IMR-90 (cell line): ENCODE results near the gene PEX14. TPM values are rescaled to one million over a fixed set of nuclear protein-coding genes. Genes with fewer than 3 reads are reported as not detected.

Experiments used
- ATAC-seq: fragments of 200-7000 bp; cut with Tn5 transposase; 2 replicates; pipeline ENCODE4 v1.9.1; 2020; ENCODE audit warnings: low read depth, mild to moderate bottlenecking, moderate library complexity
- BruUV-seq: library from RNA; stranded (reverse); fragments of 400-500 nt; replicated peaks from 2 replicates; lab custom pipeline; 2021; lab: Mats Ljungman, UMichigan
- CTCF ChIA-PET: fragments of 300-600 bp; formaldehyde crosslinking; extraction: SDS; loops from one replicate; lab custom pipeline; 2021; ENCODE audit warnings: antibody characterized with exemption; lab: Yijun Ruan, JAX
- POLR2A ChIA-PET: fragments of 300-600 bp; sonication (Branson Sonifier 250); formaldehyde crosslinking; loops from one replicate; lab custom pipeline; 2022; ENCODE audit warnings: antibody characterized with exemption; ENCODE audit not compliant: unreplicated experiment; lab: Charles Lee
- DNase-seq: peaks from one replicate; pipeline ENCODE4 v3.0.0; 2013
- H2AFZ ChIP-seq: replicated peaks from 2 replicates; pipeline ENCODE3; 2013; ENCODE audit warnings: low read length, mild to moderate bottlenecking; ENCODE audit not compliant: poor library complexity
- H2AK5ac ChIP-seq: 2 replicates; pipeline ENCODE4 v1.6.1; 2013; ENCODE audit warnings: low read depth, low read length, inconsistent platforms
- H2AK9ac ChIP-seq: replicated peaks from 2 replicates; pipeline ENCODE3; 2013; ENCODE audit warnings: mild to moderate bottlenecking, low read depth, low read length, moderate library complexity; ENCODE audit not compliant: poor library complexity
- H2BK120ac ChIP-seq: 2 replicates; pipeline ENCODE4 v1.6.1; 2013; ENCODE audit warnings: low read depth, low read length, inconsistent platforms
- H2BK15ac ChIP-seq: 3 replicates; pipeline ENCODE4 v1.6.1; 2013; ENCODE audit warnings: low read depth, low read length, inconsistent platforms
- H2BK20ac ChIP-seq: 2 replicates; pipeline ENCODE4 v1.6.1; 2013; ENCODE audit warnings: low read depth, mild to moderate bottlenecking, inconsistent platforms, low read length, moderate library complexity
- H2BK5ac ChIP-seq: 2 replicates; pipeline ENCODE4 v1.6.1; 2013; ENCODE audit warnings: mild to moderate bottlenecking, low read depth, low read length, inconsistent platforms; ENCODE audit not compliant: poor library complexity, severe bottlenecking
- H3K14ac ChIP-seq: replicated peaks from 2 replicates; pipeline ENCODE4 v1.6.1; 2013; ENCODE audit warnings: low read depth, low read length, inconsistent platforms
- H3K18ac ChIP-seq: 2 replicates; pipeline ENCODE4 v1.6.1; 2013; ENCODE audit warnings: low read depth, low read length, control low read depth
- H3K23ac ChIP-seq: 2 replicates; pipeline ENCODE4 v1.6.1; 2013; ENCODE audit warnings: low read depth, low read length, inconsistent platforms
- H3K27ac ChIP-seq: 2 replicates; pipeline ENCODE4 v1.5.1; 2013; ENCODE audit warnings: mild to moderate bottlenecking, control low read depth, low read length; ENCODE audit not compliant: insufficient read depth
- H3K27me3 ChIP-seq: 2 replicates; pipeline ENCODE4 v1.6.1; 2013; ENCODE audit warnings: low read length; ENCODE audit not compliant: control insufficient read depth, insufficient read depth
- H3K36me3 ChIP-seq: 2 replicates; pipeline ENCODE4 v1.6.1; 2013; ENCODE audit warnings: low read length, mixed read lengths; ENCODE audit not compliant: control insufficient read depth, insufficient read depth
- H3K4ac ChIP-seq: 2 replicates; pipeline ENCODE4 v1.6.1; 2013; ENCODE audit warnings: low read depth, low read length, inconsistent platforms
- H3K4me1 ChIP-seq: 2 replicates; pipeline ENCODE4 v1.6.1; 2013; ENCODE audit warnings: low read length, mixed read lengths; ENCODE audit not compliant: control insufficient read depth, insufficient read depth
- H3K4me2 ChIP-seq: 2 replicates; pipeline ENCODE4 v1.6.1; 2013; ENCODE audit warnings: low read depth, mild to moderate bottlenecking, control low read depth, low read length, moderate library complexity
- H3K4me3 ChIP-seq: 2 replicates; pipeline ENCODE4 v1.5.1; 2013; ENCODE audit warnings: low read depth, mild to moderate bottlenecking, control low read depth, low read length, moderate library complexity; ENCODE audit not compliant: insufficient read depth
- H3K56ac ChIP-seq: 2 replicates; pipeline ENCODE4 v1.6.1; 2013; ENCODE audit warnings: low read length, inconsistent platforms; ENCODE audit not compliant: insufficient read depth; ENCODE audit errors: extremely low read depth
- H3K79me1 ChIP-seq, 2 experiments: 2 replicates each; pipeline ENCODE4 v1.6.1; 2013; ENCODE audit warnings: low read length in 2 of 2, inconsistent platforms in 1 of 2, low read depth in 1 of 2
- H3K9ac ChIP-seq: 2 replicates; pipeline ENCODE4 v1.6.1; 2013; ENCODE audit warnings: low read depth, low read length, control low read depth
- H3K9me1 ChIP-seq: 2 replicates; pipeline ENCODE4 v1.6.1; 2013; ENCODE audit warnings: low read length, inconsistent platforms; ENCODE audit not compliant: insufficient read depth
- H3K9me3 ChIP-seq: 2 replicates; pipeline ENCODE4 v1.6.1; 2013; ENCODE audit warnings: low read length; ENCODE audit not compliant: control insufficient read depth, insufficient read depth
- H4K20me1 ChIP-seq: 2 replicates; pipeline ENCODE4 v1.6.1; 2013; ENCODE audit warnings: low read length, inconsistent platforms; ENCODE audit not compliant: insufficient read depth
- H4K5ac ChIP-seq: 2 replicates; pipeline ENCODE4 v1.6.1; 2013; ENCODE audit warnings: mild to moderate bottlenecking, low read depth, low read length, control low read depth
- H4K8ac ChIP-seq, 2 experiments: 2 replicates each; pipeline ENCODE4 v1.6.1; 2013; ENCODE audit warnings: low read depth in 2 of 2, low read length in 2 of 2, control low read depth in 1 of 2, inconsistent platforms in 1 of 2
- H4K91ac ChIP-seq: 2 replicates; pipeline ENCODE4 v1.6.1; 2013; ENCODE audit warnings: low read depth, low read length, inconsistent platforms; ENCODE audit not compliant: insufficient read depth
- BHLHE40 ChIP-seq: fragments of 150-350 bp; IDR thresholded peaks from 2 replicates; pipeline ENCODE4 v1.6.1; 2016; ENCODE audit warnings: mild to moderate bottlenecking, low read depth, low read length
- CEBPB ChIP-seq: IDR thresholded peaks from 2 replicates; pipeline ENCODE4 v1.6.1; 2012; ENCODE audit warnings: low read depth, low read length, improper control_type of control experiment
- CHD1 ChIP-seq: IDR thresholded peaks from 2 replicates; pipeline ENCODE4 v1.6.1; 2012; ENCODE audit warnings: low read depth, low read length, improper control_type of control experiment
- FOS ChIP-seq: fragments of 150-350 bp; IDR thresholded peaks from 2 replicates; pipeline ENCODE4 v1.6.1; 2016; ENCODE audit warnings: low read depth, low read length
- MAFK ChIP-seq: IDR thresholded peaks from 2 replicates; pipeline ENCODE4 v1.6.1; 2012; ENCODE audit warnings: low read depth, low read length, improper control_type of control experiment
- MAZ ChIP-seq: IDR thresholded peaks from 2 replicates; pipeline ENCODE4 v1.6.1; 2012; ENCODE audit warnings: low read depth, mild to moderate bottlenecking, low read length, improper control_type of control experiment, moderate library complexity, borderline replicate concordance
- MXI1 ChIP-seq: IDR thresholded peaks from 2 replicates; pipeline ENCODE4 v1.6.1; 2012; ENCODE audit warnings: low read depth, mild to moderate bottlenecking, low read length, moderate library complexity, borderline replicate concordance
- NFE2L2 ChIP-seq: fragments of 150-350 bp; IDR thresholded peaks from 2 replicates; pipeline ENCODE4 v1.6.1; 2016; ENCODE audit warnings: low read depth, mild to moderate bottlenecking, low read length
- POLR2A ChIP-seq: IDR thresholded peaks from 2 replicates; pipeline ENCODE4 v1.6.1; 2012; ENCODE audit warnings: mild to moderate bottlenecking, low read depth, low read length
- RAD21 ChIP-seq: IDR thresholded peaks from 2 replicates; pipeline ENCODE4 v1.6.1; 2012; ENCODE audit warnings: low read length, improper control_type of control experiment
- RCOR1 ChIP-seq: IDR thresholded peaks from 2 replicates; pipeline ENCODE4 v1.6.1; 2012; ENCODE audit warnings: mild to moderate bottlenecking, low read length, improper control_type of control experiment; ENCODE audit not compliant: insufficient replicate concordance
- RFX5 ChIP-seq: IDR thresholded peaks from 2 replicates; pipeline ENCODE4 v1.8.0; 2012; ENCODE audit warnings: low read depth, mild to moderate bottlenecking, low read length, moderate library complexity
- WGBS, 2 experiments: methylation state at CpG; one replicate each; pipeline versions ENCODE4 v1.1.5 to v1.1.7; 2013; ENCODE audit warnings: missing lambda C conversion rate in 2 of 2; ENCODE audit not compliant: insufficient read length in 1 of 2; ENCODE audit errors: extremely low coverage in 2 of 2; 5-methylcytosine and 5-hydroxymethylcytosine counted together
- dilution Hi-C: fragments of 300-500 bp; cut with HindIII; formaldehyde crosslinking; loops from one replicate; pipeline ENCODE4 v1.14.3; 2018; ENCODE audit warnings: low sequenced_read_pairs; ENCODE audit not compliant: unreplicated experiment
- in situ Hi-C: fragments of 300-500 bp; cut with MboI; formaldehyde crosslinking; loops from 3 replicates; pipeline ENCODE4 v1.14.3; 2019; ENCODE audit warnings: low sequenced_read_pairs, inconsistent platforms, mixed read lengths
- intact Hi-C: fragments of 100-400 bp; cut with micrococcal nuclease; formaldehyde crosslinking; loops from 2 replicates; pipeline ENCODE4 v1.10.0; 2022
- polyA plus RNA-seq, 3 experiments: library from polyadenylated mRNA; depleted of rRNA; stranded (reverse); fragments of >200 nt; gene quantifications; 2 replicates each; pipeline ENCODE4 v1.2.3, GENCODE V29; 2012; ENCODE audit warnings: low replicate concordance in 1 of 3
- total RNA-seq: library from RNA; depleted of rRNA; stranded (reverse); fragments of >200 nt; gene quantifications from 2 replicates; pipeline ENCODE4 v1.2.3, GENCODE V29; 2012
- TF ChIP-seq, protein P1 (sequence below): fragments of 150-350 bp; IDR thresholded peaks from 2 replicates; pipeline ENCODE4 v1.6.1; 2017; ENCODE audit warnings: mild to moderate bottlenecking, antibody characterized with exemption, low read length, low read depth
- TF ChIP-seq, protein P2 (sequence below): fragments of 150-350 bp; IDR thresholded peaks from 2 replicates; pipeline ENCODE4 v1.6.1; 2016; ENCODE audit warnings: low read depth, mild to moderate bottlenecking, low read length, moderate library complexity, borderline replicate concordance
- TF ChIP-seq, protein P3 (sequence below): conservative IDR thresholded peaks from 2 replicates; pipeline ENCODE4 v1.5.1; 2012; ENCODE audit warnings: mild to moderate bottlenecking, low read depth, low read length, improper control_type of control experiment

The PEX14 gene
- total and polyA plus RNA-seq, 2 of the 4 experiments (the other 2 are of a cell fraction), result 9.5 to 22.5 TPM

DNA sequence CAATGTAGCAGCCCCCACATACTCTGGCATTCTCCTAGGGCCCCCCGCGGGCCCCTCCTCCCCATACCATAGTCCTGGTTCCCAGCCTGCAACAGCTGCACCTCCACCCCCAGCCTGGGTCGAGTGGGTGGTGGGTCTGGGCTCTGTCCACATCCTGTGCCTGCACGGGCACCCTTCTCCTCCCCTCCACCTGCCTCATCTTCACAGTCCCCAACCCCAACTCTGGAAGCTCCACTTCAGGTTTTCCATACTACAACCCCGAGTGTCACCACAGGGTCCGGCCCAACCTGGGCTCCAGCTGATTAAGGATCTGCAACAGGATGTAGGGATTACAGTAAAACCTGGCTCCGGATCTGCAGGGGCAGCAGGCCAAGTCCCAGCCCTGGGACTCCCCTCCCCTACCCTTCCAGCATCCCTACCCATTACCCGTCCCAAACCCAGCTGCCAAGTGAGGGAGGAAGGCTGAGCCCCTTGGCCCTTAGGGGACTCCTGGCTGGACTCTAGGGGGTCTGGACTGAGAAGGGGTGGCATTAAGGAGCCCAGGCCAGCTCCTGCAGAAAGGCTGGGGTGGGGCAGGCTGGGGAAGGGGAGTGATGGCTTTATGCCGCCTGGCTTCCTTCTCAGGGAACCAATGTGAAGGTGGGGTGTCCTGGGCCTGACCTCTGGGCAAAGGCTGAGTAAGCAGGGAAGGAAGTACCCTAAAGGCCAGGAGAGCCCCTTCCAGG is 204.9 kb downstream of the PEX14 start:
- H3K56ac ChIP-seq, result no peak overlapping the region
- no peak overlapping the region for H3K9ac ChIP-seq
- H2BK15ac ChIP-seq, result no peak overlapping the region
- H3K27ac ChIP-seq, result no peak overlapping the region
- H3K79me1 ChIP-seq, result no peaks in the 10 kb centered on the region
- H3K36me3 ChIP-seq, result no peaks in the 10 kb centered on the region
- no TSS peak for BruUV-seq
- CTCF ChIA-PET, result no interaction called here
- H4K91ac ChIP-seq, result no peak overlapping the region
- dilution Hi-C loops, result no loop called here
- ATAC-seq (no peak), DNase-seq (peak; percentile 62)
- TF ChIP-seq NFE2L2 (no peak), FOS (no peak), BHLHE40 (no peak), CHD1 (no peak), RCOR1 (no peak), RFX5 (no peak), MXI1 (no peak), RAD21 (no peak), MAZ (no peak), POLR2A (no peak), CEBPB (no peak), MAFK (no peak)
- TF ChIP-seq, protein P1, sequence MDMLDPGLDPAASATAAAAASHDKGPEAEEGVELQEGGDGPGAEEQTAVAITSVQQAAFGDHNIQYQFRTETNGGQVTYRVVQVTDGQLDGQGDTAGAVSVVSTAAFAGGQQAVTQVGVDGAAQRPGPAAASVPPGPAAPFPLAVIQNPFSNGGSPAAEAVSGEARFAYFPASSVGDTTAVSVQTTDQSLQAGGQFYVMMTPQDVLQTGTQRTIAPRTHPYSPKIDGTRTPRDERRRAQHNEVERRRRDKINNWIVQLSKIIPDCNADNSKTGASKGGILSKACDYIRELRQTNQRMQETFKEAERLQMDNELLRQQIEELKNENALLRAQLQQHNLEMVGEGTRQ, result no peak
- TF ChIP-seq, protein P2, sequence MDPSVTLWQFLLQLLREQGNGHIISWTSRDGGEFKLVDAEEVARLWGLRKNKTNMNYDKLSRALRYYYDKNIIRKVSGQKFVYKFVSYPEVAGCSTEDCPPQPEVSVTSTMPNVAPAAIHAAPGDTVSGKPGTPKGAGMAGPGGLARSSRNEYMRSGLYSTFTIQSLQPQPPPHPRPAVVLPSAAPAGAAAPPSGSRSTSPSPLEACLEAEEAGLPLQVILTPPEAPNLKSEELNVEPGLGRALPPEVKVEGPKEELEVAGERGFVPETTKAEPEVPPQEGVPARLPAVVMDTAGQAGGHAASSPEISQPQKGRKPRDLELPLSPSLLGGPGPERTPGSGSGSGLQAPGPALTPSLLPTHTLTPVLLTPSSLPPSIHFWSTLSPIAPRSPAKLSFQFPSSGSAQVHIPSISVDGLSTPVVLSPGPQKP, result no peak
- TF ChIP-seq, protein P3, sequence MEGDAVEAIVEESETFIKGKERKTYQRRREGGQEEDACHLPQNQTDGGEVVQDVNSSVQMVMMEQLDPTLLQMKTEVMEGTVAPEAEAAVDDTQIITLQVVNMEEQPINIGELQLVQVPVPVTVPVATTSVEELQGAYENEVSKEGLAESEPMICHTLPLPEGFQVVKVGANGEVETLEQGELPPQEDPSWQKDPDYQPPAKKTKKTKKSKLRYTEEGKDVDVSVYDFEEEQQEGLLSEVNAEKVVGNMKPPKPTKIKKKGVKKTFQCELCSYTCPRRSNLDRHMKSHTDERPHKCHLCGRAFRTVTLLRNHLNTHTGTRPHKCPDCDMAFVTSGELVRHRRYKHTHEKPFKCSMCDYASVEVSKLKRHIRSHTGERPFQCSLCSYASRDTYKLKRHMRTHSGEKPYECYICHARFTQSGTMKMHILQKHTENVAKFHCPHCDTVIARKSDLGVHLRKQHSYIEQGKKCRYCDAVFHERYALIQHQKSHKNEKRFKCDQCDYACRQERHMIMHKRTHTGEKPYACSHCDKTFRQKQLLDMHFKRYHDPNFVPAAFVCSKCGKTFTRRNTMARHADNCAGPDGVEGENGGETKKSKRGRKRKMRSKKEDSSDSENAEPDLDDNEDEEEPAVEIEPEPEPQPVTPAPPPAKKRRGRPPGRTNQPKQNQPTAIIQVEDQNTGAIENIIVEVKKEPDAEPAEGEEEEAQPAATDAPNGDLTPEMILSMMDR, result no peak
- in situ Hi-C loops, result no loop called here
- no peak overlapping the region for H4K5ac ChIP-seq
- H3K18ac ChIP-seq, result no peak overlapping the region
- H4K20me1 ChIP-seq, result no peaks in the 10 kb centered on the region
- no peak overlapping the region for H3K14ac ChIP-seq
- H2BK120ac ChIP-seq, result no peak overlapping the region
- H3K9me3 ChIP-seq, result no peaks in the 10 kb centered on the region
- H3K4me3 ChIP-seq, result no peak overlapping the region
- H3K23ac ChIP-seq, result no peak overlapping the region
- intact Hi-C loops, result no loop called here
- whole genome bisulfite sequencing, 2 experiments, result 17% methylated on average over 2 of the region's 9 CpGs; no CpG with 5 or more reads in 1 of the 2 experiments
- no peaks in the 10 kb centered on the region for H3K9me1 ChIP-seq
- no peak overlapping the region for H2AK9ac ChIP-seq
- no peak overlapping the region for H2BK5ac ChIP-seq
- peaks cover 5% of the 10 kb centered on the region; the same call in 1 of the 2 replicates for H3K27me3 ChIP-seq
- no peak overlapping the region for H2BK20ac ChIP-seq
- H2AK5ac ChIP-seq, result no peak overlapping the region
- H2AFZ ChIP-seq, result no peak overlapping the region
- H4K8ac ChIP-seq, result no peak overlapping the region
- peaks cover 3% of the 10 kb centered on the region; the same call in 1 of the 2 replicates for H3K4me1 ChIP-seq
- no peak overlapping the region for H3K4ac ChIP-seq
- H3K4me2 ChIP-seq, result no peak overlapping the region
- POLR2A ChIA-PET, result no interaction called here
